Fibroblast of upper back skin (primary cell): ENCODE results near the gene RANBP17.

Source experiments
- DNase-seq: peaks from one replicate; pipeline ENCODE4 v3.0.0-alpha.2; 2013

RANBP17 gene

DNA sequence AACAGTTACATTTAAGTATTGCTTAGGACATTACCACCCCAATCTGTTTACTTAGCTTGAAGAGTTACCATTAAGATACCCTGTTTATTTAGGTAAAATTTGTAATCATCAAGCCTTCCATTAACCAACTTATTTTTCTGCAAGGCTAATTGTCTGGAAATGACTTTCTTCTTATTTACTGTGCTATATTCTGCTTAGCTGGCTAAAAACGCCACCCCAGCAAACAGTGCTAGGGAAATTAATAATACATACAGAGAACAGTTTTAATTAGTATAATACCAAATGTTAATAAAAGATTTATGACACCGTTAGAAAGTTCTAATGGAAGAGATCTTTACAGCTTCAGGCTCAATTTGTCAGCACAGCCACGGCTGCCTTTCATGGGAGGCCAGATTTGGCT is 461.2 kb downstream of the RANBP17 start:
- DNase-seq, result no peak

DNA sequence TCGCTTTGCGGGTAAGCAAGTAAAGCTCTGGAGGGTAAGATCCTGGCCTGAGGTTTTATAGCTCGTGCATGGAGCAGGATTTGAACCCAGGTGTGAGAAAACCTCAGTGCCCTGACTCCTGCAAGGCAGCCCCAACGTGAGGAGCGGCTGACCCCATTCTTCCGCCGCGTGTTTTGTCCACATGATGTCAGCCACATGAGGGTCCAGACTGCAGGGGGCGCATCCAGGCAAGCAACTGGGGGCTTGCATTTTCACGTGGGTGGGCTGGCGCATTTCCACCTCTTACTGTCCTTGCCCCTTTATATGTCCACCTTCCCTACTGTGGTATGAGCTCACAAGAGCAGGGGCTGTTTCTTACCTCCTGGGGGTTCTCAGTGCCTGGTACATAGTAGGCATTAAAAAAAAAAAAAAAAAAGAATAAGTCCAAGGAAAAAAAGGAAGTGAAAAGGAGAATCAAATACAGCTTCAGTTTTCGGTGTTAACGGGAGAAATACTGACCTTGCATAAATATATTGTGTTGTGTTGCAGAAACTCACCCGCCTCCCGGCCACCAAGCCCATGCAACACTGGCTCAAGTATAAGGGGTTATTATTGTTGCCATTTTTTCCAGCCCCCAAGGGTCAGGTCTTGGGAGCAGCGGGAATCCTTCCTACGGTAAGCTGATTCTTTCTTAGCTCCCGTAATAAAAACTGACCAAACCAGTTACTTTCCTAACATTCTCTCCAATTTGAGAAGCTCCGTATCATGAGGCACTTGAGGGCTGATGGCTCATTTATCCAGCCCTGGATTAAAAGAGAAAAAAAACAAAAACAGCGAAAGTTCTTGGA is 462.2 kb downstream of the RANBP17 start:
- DNase-seq, result no peak

DNA sequence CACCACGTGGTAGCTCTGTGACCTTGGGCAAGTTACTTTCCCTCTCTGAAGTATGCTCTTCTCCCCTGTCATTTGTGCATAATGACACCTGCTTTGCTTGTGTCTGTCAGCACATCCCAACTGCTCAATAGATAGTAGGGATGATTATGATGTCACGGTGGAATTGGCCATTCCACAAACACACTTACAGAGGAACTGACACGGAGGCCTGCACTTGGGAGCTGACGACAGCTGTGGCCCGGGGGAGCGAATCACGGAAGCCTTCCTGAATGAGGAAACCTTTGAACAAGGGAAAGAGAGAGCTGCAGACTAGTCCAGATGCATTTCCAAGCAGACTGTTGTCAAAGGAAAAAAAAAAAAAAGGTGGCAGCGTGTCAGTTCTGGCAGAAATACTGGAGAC is 468.2 kb downstream of the RANBP17 start:
- no peak for DNase-seq

DNA sequence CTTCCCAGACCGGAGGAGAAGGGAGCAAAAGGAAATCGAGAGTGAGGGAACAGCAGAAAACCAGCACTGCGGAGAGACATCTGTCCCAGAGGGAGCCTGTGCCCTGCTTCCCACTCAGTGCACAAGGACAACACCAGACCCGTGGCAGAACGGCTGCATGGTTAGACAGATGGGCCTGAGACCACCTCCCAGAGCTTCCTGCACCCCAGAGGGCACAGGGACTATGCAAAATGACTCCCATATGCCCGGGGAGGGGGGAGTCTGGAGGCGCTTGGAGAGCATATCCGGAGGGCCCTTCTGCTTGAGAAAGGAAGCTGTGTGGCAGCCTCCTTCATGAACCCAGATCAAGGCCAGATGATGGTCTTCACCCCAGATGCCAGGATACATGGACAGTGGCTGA is 473.8 kb downstream of the RANBP17 start:
- no peak for DNase-seq

DNA sequence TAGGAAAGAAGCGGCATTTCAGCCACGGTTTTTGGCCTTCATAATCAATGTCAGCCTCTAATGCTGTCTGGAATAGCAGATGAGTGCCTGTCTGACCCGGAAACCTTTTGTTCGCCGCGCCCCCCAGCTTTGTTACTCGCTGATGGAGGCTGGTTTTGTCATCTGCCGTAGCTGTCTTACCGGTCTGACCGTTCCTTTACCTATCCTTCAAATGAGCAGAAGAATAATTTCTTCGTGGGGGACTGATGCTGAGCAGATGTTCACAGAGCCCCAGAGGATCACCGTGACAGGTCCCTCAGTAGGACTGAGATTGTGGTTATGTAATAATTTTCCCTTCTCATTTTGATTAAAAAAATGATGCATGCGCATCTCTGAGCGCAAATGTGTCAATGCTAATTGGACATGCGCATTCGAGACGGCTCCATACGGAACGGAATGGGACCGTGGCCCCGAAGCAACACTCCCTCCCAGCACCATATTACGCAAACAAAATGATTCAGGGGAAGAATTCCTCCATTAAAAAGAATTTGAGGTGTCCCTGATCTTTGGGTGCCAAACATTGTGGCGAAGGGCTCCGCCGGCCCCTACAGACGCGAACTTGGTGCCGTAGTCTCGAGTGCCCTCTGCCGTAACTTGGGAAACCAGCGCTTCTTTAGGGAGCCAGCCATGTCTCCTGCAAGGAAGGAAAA is 474.8 kb downstream of the RANBP17 start:
- DNase-seq, result peak; percentile 62

DNA sequence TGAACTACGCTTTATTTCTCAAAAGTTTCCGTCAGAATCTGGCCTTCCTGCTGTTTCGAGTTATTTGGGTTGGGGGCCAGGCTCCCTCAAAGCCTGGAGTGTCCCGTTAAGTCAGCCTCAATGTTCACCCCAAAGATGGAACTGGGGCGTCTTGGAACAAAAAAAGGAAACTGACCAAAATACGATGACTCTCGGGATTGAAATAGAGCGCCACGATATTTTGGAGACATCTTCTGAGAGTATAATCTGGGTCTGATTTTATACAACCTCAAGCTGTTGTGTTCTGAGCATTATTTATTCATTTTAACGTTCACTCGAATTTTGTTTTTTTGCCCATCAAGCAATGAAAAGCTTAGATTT is 475.4 kb downstream of the RANBP17 start:
- no peak for DNase-seq

DNA sequence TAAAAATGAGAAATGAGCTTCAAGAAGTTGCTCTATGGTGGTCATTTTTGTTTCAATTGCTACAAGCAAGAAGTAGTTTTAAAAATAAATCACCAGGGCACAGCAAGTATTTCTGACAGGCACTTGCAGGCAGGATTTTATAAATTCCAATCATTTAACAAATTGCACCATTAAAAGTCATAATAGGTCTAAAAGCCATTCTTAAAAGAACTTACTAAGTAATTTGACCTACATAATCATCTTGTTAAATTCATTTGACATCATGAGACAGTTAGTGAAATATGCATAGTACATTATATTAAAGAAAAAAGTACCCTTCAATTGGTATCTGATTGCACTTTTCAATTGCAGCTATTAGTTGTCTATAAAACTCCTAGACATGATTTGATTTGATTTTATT is 478.2 kb downstream of the RANBP17 start:
- DNase-seq, result no peak

DNA sequence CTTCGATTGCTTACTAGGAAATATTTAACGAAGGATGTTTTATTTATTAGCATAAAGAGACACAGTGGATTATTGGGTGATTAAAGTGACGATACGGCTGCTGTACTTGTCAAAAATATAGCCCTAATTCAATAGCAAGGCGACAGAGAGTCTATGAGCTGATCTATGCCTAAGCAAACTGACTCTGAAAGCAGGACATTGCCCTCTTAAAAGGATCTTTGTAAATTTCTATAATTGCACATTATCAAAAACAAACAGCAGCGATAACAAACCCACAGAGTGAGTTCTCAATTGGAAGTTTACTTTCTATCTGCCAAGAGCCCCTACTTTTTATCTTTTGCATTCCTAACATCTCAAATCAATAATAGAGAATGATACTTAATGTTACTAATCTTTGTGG is 478.7 kb downstream of the RANBP17 start:
- DNase-seq, result no peak

DNA sequence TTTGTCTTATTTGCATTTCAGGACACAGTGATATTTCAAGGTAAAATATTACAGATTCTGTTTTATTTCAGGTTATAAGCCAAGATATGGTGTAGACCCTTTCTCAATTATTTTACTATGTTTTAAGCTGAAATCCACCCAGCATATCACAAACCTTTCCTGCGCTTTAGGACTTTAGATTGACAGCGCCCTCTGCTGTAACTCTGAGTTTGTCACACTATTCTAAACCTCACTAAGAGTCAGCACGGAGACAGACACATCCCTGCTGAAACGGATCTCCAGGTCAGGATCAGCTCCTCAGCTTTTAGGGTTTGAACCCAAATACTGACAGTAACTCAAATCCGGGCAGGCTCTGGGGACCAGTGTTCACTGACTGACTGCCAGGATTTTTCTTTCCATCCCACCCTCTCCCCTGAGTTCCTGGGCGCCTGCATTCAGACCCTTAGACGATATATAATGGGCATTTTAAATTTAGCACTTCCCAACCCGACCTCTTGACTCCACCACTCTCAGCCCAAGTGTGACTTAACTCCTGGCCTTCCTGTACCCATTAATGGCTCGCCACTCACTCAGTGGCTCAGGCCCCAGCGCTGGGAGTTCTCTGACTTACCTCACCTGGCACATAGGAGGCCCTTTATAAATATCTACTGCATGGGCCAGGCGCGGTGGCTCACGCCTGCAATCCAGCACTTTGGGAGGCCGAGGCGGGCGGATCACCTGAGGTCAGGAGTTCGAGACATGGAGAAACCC is 480.7 kb downstream of the RANBP17 start:
- DNase-seq, result peak; percentile 62

DNA sequence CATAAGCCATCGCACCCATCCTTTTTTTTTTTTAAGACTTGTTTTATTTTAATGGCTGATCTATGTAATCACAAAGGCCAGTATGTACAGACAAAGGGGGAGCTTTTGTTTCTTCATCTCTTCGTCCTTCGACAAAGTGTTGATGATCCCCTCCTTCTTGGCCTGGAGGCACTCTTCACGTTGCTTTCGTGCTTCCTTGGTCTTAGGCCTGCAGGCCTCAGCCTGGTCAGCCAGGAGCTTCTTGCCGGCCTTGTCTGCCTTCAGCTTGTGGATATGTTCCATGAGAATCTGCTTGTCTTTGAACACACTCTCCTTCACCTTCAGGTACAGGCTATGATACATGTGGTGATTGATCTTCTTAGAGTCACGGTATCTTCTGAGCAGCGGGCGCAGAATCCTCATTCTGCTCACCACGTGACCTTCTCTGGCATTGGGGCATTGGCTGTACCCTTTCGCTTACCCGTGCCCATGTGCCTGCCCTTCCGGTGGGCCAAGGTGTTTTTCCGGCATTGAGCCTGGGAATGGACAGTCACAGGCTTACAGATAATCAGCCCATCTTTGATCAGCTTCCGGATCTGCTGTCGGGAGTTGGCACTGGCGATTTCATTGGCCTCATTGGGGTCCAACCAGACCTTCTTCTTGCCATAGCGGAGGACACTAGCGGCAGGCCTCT is 483.3 kb downstream of the RANBP17 start:
- DNase-seq, result no peak
